K562 (cell line): ENCODE measurements around the gene COX6B2. TPM values are rescaled to one million over a fixed set of nuclear protein-coding genes. Genes with fewer than 3 reads are reported as not detected.
A peak's percentile ranks its signal among the peaks of the same experiment; 100 is the strongest.

Source experiments
- BCOR ChIP-seq: fragments of 450-650 bp; IDR thresholded peaks from 2 replicates; pipeline ENCODE4 v1.6.1; 2016
- BRF2 ChIP-seq: IDR thresholded peaks from 3 replicates; pipeline ENCODE4 v1.6.1; 2011; ENCODE audit warnings: borderline replicate concordance, mild to moderate bottlenecking; ENCODE audit not compliant: insufficient read length, insufficient read depth
- DDX20 ChIP-seq: fragments of 450-650 bp; IDR thresholded peaks from 2 replicates; pipeline ENCODE4 v1.6.1; 2016; ENCODE audit warnings: missing genetic modification characterization, low read depth, mild to moderate bottlenecking, missing compliant biosample characterization, moderate library complexity
- DNMT1 ChIP-seq: fragments of 450-650 bp; IDR thresholded peaks from 2 replicates; pipeline ENCODE4 v1.6.1; 2016; ENCODE audit warnings: antibody characterized with exemption, mild to moderate bottlenecking
- HSF4 ChIP-seq: fragments of 250-450 bp; sonication (Bioruptor Pico); IDR thresholded peaks from 2 replicates; pipeline ENCODE4 v2.1.2; 2022; ENCODE audit warnings: mild to moderate bottlenecking, moderate library complexity, borderline replicate concordance
- JUN ChIP-seq, 2 experiments: sonication (generic) in 1 of 2; formaldehyde crosslinking in 1 of 2; IDR thresholded peaks; 2 replicates each; pipeline versions ENCODE4 v1.6.1 to v1.8.0; 2012 to 2022; ENCODE audit warnings: borderline replicate concordance in 2 of 2, mild to moderate bottlenecking in 2 of 2, improper control_type of control experiment in 1 of 2, low read depth in 1 of 2, low read length in 1 of 2, missing genetic modification reagents in 1 of 2
- KDM1A ChIP-seq, 2 experiments: fragments of 450-650 bp; IDR thresholded peaks; 2 replicates each; pipeline ENCODE4 v1.6.1; 2016; ENCODE audit warnings: mild to moderate bottlenecking in 2 of 2
- MTA1 ChIP-seq: fragments of 450-650 bp; IDR thresholded peaks from 2 replicates; pipeline ENCODE4 v1.6.1; 2017; ENCODE audit warnings: borderline replicate concordance
- MXI1 ChIP-seq: IDR thresholded peaks from 2 replicates; pipeline ENCODE4 v1.6.1; 2011; ENCODE audit warnings: low read depth, mild to moderate bottlenecking, improper control_type of control experiment, low read length
- NELFE ChIP-seq: IDR thresholded peaks from 2 replicates; pipeline ENCODE4 v1.6.1; 2011; ENCODE audit warnings: mild to moderate bottlenecking; ENCODE audit not compliant: insufficient read depth, insufficient read length
- NFATC3 ChIP-seq: fragments of 450-650 bp; IDR thresholded peaks from 2 replicates; pipeline ENCODE4 v1.6.1; 2017; ENCODE audit warnings: mild to moderate bottlenecking
- NUFIP1 ChIP-seq: fragments of 450-650 bp; IDR thresholded peaks from 2 replicates; pipeline ENCODE4 v1.6.1; 2018; ENCODE audit not compliant: partially characterized antibody
- OTX1 ChIP-seq: fragments of 450-650 bp; formaldehyde crosslinking; IDR thresholded peaks from 2 replicates; pipeline ENCODE4 v1.4.0; 2022; ENCODE audit warnings: mild to moderate bottlenecking
- PHF20 ChIP-seq: fragments of 450-650 bp; IDR thresholded peaks from 2 replicates; pipeline ENCODE4 v1.6.1; 2018; ENCODE audit not compliant: partially characterized antibody
- RB1 ChIP-seq: fragments of 450-650 bp; IDR thresholded peaks from 2 replicates; pipeline ENCODE4 v1.6.1; 2017; ENCODE audit warnings: low read depth, mild to moderate bottlenecking
- SIN3B ChIP-seq: fragments of 450-650 bp; IDR thresholded peaks from 2 replicates; pipeline ENCODE4 v1.6.1; 2017; ENCODE audit warnings: low read depth, mild to moderate bottlenecking, moderate library complexity
- SMARCA5 ChIP-seq: fragments of 450-650 bp; IDR thresholded peaks from 2 replicates; pipeline ENCODE4 v1.6.1; 2016
- SRSF1 ChIP-seq: fragments of 200-400 bp; formaldehyde crosslinking; IDR thresholded peaks from 2 replicates; pipeline ENCODE4 v1.6.1; 2017; ENCODE audit warnings: mild to moderate bottlenecking, low read depth, low read length, moderate library complexity
- SRSF3 ChIP-seq: fragments of 200-400 bp; formaldehyde crosslinking; IDR thresholded peaks from 2 replicates; pipeline ENCODE4 v1.6.1; 2016; ENCODE audit warnings: mild to moderate bottlenecking, low read length, moderate library complexity; ENCODE audit not compliant: insufficient read depth
- TAF1 ChIP-seq: IDR thresholded peaks from 2 replicates; pipeline ENCODE4 v1.6.1; 2011; ENCODE audit warnings: mild to moderate bottlenecking, low read length, moderate library complexity; ENCODE audit not compliant: insufficient read depth, control insufficient read depth, severe bottlenecking; ENCODE audit errors: extremely low read depth
- TAF15 ChIP-seq: fragments of 200-400 bp; formaldehyde crosslinking; IDR thresholded peaks from 2 replicates; pipeline ENCODE4 v1.6.1; 2017; ENCODE audit warnings: mild to moderate bottlenecking, low read depth, low read length, moderate library complexity
- TAF9B ChIP-seq: fragments of 450-650 bp; IDR thresholded peaks from 2 replicates; pipeline ENCODE4 v1.6.1; 2018; ENCODE audit warnings: mild to moderate bottlenecking; ENCODE audit not compliant: partially characterized antibody
- TCF15 ChIP-seq: fragments of 250-450 bp; sonication (Bioruptor Pico); IDR thresholded peaks from 2 replicates; pipeline ENCODE4 v1.8.0; 2022; ENCODE audit warnings: moderate library complexity, mild to moderate bottlenecking, inconsistent platforms
- YBX1 ChIP-seq: fragments of 450-650 bp; IDR thresholded peaks from 2 replicates; pipeline ENCODE4 v1.7.1; 2016; ENCODE audit warnings: mild to moderate bottlenecking
- ZHX1 ChIP-seq: fragments of 150-350 bp; conservative IDR thresholded peaks from 2 replicates; pipeline ENCODE4 v1.6.1; 2014; ENCODE audit warnings: low read length
- polyA plus RNA-seq, 8 experiments: library from polyadenylated mRNA; depleted of rRNA in 4 of 8; stranded (reverse) in 5 of 8; unstranded in 3 of 8; fragments of >200 nt; fragmentation: Nextera tagmentation in 2 of 8; fragmentation: Illumina TruSeq in 1 of 8; extraction: Ambion mirVana in 2 of 8; extraction: Trizol in 1 of 8; gene quantifications; 2 replicates each; pipeline versions ENCODE4 v1.2.1 to v1.2.3, GENCODE V29; 2011 to 2014; ENCODE audit warnings: inconsistent platforms in 1 of 8, missing spikeins in 1 of 8
- total RNA-seq, 7 experiments: library from RNA; depleted of rRNA in 6 of 7; stranded (reverse); fragments of >200 nt in 6 of 7; fragmentation: Illumina TruSeq in 2 of 7; extraction: Trizol in 2 of 7; gene quantifications; 2 replicates each; pipeline versions ENCODE4 v1.2.1 to v1.2.3, GENCODE V29; 2011 to 2021; ENCODE audit warnings: low replicate concordance in 1 of 7

COX6B2 gene
- total and polyA plus RNA-seq, 9 of the 15 experiments (the other 6 are each of a cell fraction or from before 2014, with no cell fraction given): 0.40 to 2.5 (median 0.83) TPM

GRCh38 chr19:55301459-55302317 is 52.8 kb downstream of the COX6B2 start (continued):
- TF ChIP-seq TCF15 (CRISPR knock-in tag) (0 out of 2 replicates have a peak, but pooled peaks have one; percentile 27), HSF4 (CRISPR knock-in tag) (no peak), TAF1 (no peak), TAF9B (no peak), RB1 (0 out of 2 replicates have a peak, but pooled peaks have one; percentile 42), NUFIP1 (no peak), NFATC3 (no peak), YBX1 (no peak), NELFE (no peak), OTX1 (CRISPR knock-in tag) (no peak), SMARCA5 (no peak), ZHX1 (no peak), SRSF1 (no peak), TAF15 (no peak), JUN (IDR thresholded peaks at IDR 0.05; ENCODE audit: borderline replicate concordance, low read depth, low read length) (no peak), JUN (CRISPR knock-in tag; IDR thresholded peaks at IDR 0.05; ENCODE audit: borderline replicate concordance) (no peak), DDX20 (tag) (no peak), MTA1 (0 out of 2 replicates have a peak, but pooled peaks have one; percentile 31), BRF2 (no peak), SRSF3 (no peak), BCOR (no peak), KDM1A (IDR thresholded peaks at IDR 0.05) (no peak), DNMT1 (no peak), SIN3B (no peak), MXI1 (no peak), PHF20 (no peak)
